Peyer's patch (tissue), 4 donors: ENCODE results near the gene DCST1.

Experiments
- CTCF ChIP-seq, 6 experiments: fragments of 450-650 bp in 4 of 6; fragments of 200-600 bp in 2 of 6; sonication (generic) in 1 of 6; IDR thresholded peaks; one replicate each; pipeline ENCODE4 v1.5.1; 2017 to 2019; ENCODE audit warnings: antibody characterized with exemption in 6 of 6, mild to moderate bottlenecking in 3 of 6, moderate library complexity in 1 of 6
- POLR2A ChIP-seq, 2 donors: fragments of 450-650 bp; IDR thresholded peaks; one replicate each; pipeline ENCODE4 v1.5.1; 2017; ENCODE audit warnings: antibody characterized with exemption in 2 of 2, mild to moderate bottlenecking in 2 of 2, moderate library complexity in 2 of 2

- no peak for TF ChIP-seq CTCF (IDR thresholded peaks at IDR 0.05)
- no peak for TF ChIP-seq POLR2A (IDR thresholded peaks at IDR 0.05)
Measured at GRCh38 chr1:155051342-155051776, 17.7 kb downstream of the DCST1 start.
